K562 (cell line): ENCODE data around the gene PRDM16. TPM values are rescaled to one million over a fixed set of nuclear protein-coding genes. Genes with fewer than 3 reads are reported as not detected.

ENCODE experiments used
- ATAC-seq: fragments of 200-7000 bp; cut with Tn5 transposase; 3 replicates; pipeline ENCODE4 v1.9.1; 2020; ENCODE audit warnings: moderate library complexity
- BruUV-seq: library from RNA; stranded (reverse); fragments of 400-500 nt; replicated peaks from 2 replicates; lab custom pipeline; 2021; lab: Mats Ljungman, UMichigan
- CTCF ChIA-PET: fragments of 300-600 bp; formaldehyde crosslinking; extraction: SDS; loops from one replicate; lab custom pipeline; 2021; ENCODE audit warnings: low intra/inter-chr PET ratio; lab: Yijun Ruan, JAX
- POLR2A ChIA-PET: fragments of 300-600, 350-650 bp; sonication (Branson Sonifier 250); formaldehyde crosslinking; extraction: SDS; loops from one replicate; lab custom pipeline; 2021; ENCODE audit warnings: antibody characterized with exemption, inconsistent platforms; lab: Yijun Ruan, JAX
- DNase-seq, 4 experiments: peaks; one replicate each; pipeline versions ENCODE4 v3.0.0 to v3.0.0-alpha.2; 2011 to 2018; ENCODE audit warnings: low spot score in 3 of 4, mixed read lengths in 3 of 4; ENCODE audit errors: extremely low read depth in 1 of 4
- FAIRE-seq: peaks from 2 replicates; lab custom pipeline; 2011; peaks lifted over from hg19 to GRCh38; lab: Jason Lieb, UNC
- H2AFZ ChIP-seq: 2 replicates; pipeline ENCODE4 v1.6.0; 2011; ENCODE audit warnings: low read depth, low read length, control low read depth, inconsistent platforms
- H3K27ac ChIP-seq: fragments of 200-600 bp; 3 replicates; pipeline ENCODE4 v1.8.0; 2011; ENCODE audit warnings: low read depth, mild to moderate bottlenecking, control low read depth, inconsistent platforms, low read length, moderate library complexity, mixed read lengths; ENCODE audit errors: extremely low read depth
- H3K27me3 ChIP-seq, 2 experiments: fragments of 300-600 bp in 1 of 2; 2 replicates in 1 of 2; 3 replicates in 1 of 2; pipeline versions ENCODE4 v1.6.0 to v1.8.0; 2011; ENCODE audit warnings: inconsistent platforms in 2 of 2, low read length in 2 of 2, mild to moderate bottlenecking in 1 of 2, mixed read lengths in 1 of 2, moderate library complexity in 1 of 2; ENCODE audit not compliant: control insufficient read depth in 2 of 2, insufficient read depth in 2 of 2
- H3K36me3 ChIP-seq: fragments of 300-600 bp; 3 replicates; pipeline ENCODE4 v1.8.0; 2011; ENCODE audit warnings: mild to moderate bottlenecking, low read length, inconsistent platforms; ENCODE audit not compliant: control insufficient read depth, insufficient read depth
- H3K4me1 ChIP-seq, 2 experiments: fragments of 200-600 bp in 1 of 2; replicated peaks in 1 of 2; 2 replicates in 1 of 2; 3 replicates in 1 of 2; pipeline versions ENCODE4 v1.5.1 to v1.8.0; 2011; ENCODE audit warnings: inconsistent platforms in 2 of 2, low read length in 2 of 2, mild to moderate bottlenecking in 1 of 2, mixed read lengths in 1 of 2, moderate library complexity in 1 of 2; ENCODE audit not compliant: control insufficient read depth in 2 of 2, insufficient read depth in 2 of 2
- H3K4me2 ChIP-seq: 2 replicates; pipeline ENCODE4 v1.6.1; 2011; ENCODE audit warnings: low read length, control low read depth, inconsistent platforms, mixed read lengths; ENCODE audit not compliant: insufficient read depth
- H3K4me3 ChIP-seq: fragments of 200-600 bp; sonication (generic), shearing (Covaris generic); 2 replicates; pipeline ENCODE4 v1.5.1; 2016; ENCODE audit warnings: control low read depth, inconsistent platforms
- H3K79me2 ChIP-seq: fragments of 200-600 bp; 3 replicates; pipeline ENCODE4 v1.8.0; 2011; ENCODE audit warnings: low read length, inconsistent platforms; ENCODE audit not compliant: control insufficient read depth, insufficient read depth
- H3K9ac ChIP-seq, 2 experiments: 2 replicates each; pipeline versions ENCODE4 v1.6.0 to v1.6.1; 2011; ENCODE audit warnings: low read depth in 2 of 2, low read length in 2 of 2, control low read depth in 1 of 2, inconsistent platforms in 1 of 2, mild to moderate bottlenecking in 1 of 2, mixed read lengths in 1 of 2; ENCODE audit not compliant: insufficient read depth in 1 of 2
- H3K9me1 ChIP-seq: one replicate; pipeline ENCODE4 v1.6.0; 2011; ENCODE audit warnings: inconsistent platforms, mild to moderate bottlenecking, low read length, moderate library complexity; ENCODE audit not compliant: control insufficient read depth, insufficient read depth
- H3K9me3 ChIP-seq: replicated peaks from 2 replicates; pipeline ENCODE4 v1.5.1; 2011; ENCODE audit warnings: low read depth, low read length, inconsistent platforms; ENCODE audit not compliant: control insufficient read depth, insufficient read depth
- H4K20me1 ChIP-seq: replicated peaks from 2 replicates; pipeline ENCODE4 v1.6.1; 2011; ENCODE audit warnings: low read length, inconsistent platforms, mixed read lengths; ENCODE audit not compliant: control insufficient read depth, insufficient read depth
- COPS2 ChIP-seq: fragments of 450-650 bp; conservative IDR thresholded peaks from 2 replicates; pipeline ENCODE4 v1.6.1; 2016; ENCODE audit warnings: mild to moderate bottlenecking, moderate library complexity
- FOXA3 ChIP-seq, 2 experiments: fragments of 450-650 bp in 1 of 2; sonication (generic) in 1 of 2; formaldehyde crosslinking; IDR thresholded peaks in 1 of 2; conservative IDR thresholded peaks in 1 of 2; 2 replicates each; pipeline versions ENCODE4 v1.4.0 to v1.8.0; 2020 to 2022; ENCODE audit warnings: mild to moderate bottlenecking in 2 of 2, missing genetic modification reagents in 1 of 2
- GTF2A2 ChIP-seq: IDR thresholded peaks from 2 replicates; pipeline ENCODE4 v1.6.1; 2016; ENCODE audit warnings: mild to moderate bottlenecking, missing genetic modification characterization, missing compliant biosample characterization
- GTF3C2 ChIP-seq: IDR thresholded peaks from 3 replicates; pipeline ENCODE4 v1.6.1; 2011; ENCODE audit warnings: borderline replicate concordance, mild to moderate bottlenecking, moderate library complexity; ENCODE audit not compliant: insufficient read length; ENCODE audit errors: extremely low read depth
- MAFG ChIP-seq: fragments of 450-650 bp; conservative IDR thresholded peaks from 2 replicates; pipeline ENCODE4 v1.6.1; 2016; ENCODE audit warnings: missing genetic modification characterization, missing compliant biosample characterization
- SPI1 ChIP-seq: IDR thresholded peaks from 2 replicates; pipeline ENCODE4 v1.6.1; 2011; ENCODE audit warnings: low read depth, low read length, control low read depth, borderline replicate concordance
- TRIM24 ChIP-seq, 2 experiments: fragments of 450-650 bp; IDR thresholded peaks; 2 replicates each; pipeline ENCODE4 v1.6.1; 2016
- USF1 ChIP-seq: sonication (generic); formaldehyde crosslinking; IDR thresholded peaks from 2 replicates; pipeline ENCODE4 v1.9.0; 2022; ENCODE audit warnings: mild to moderate bottlenecking, missing genetic modification reagents
- ZFX ChIP-seq: sonication (generic); formaldehyde crosslinking; IDR thresholded peaks from 2 replicates; pipeline ENCODE4 v1.8.0; 2022; ENCODE audit warnings: mild to moderate bottlenecking, missing genetic modification reagents, moderate library complexity
- ZNF134 ChIP-seq: fragments of 250-450 bp; sonication (Bioruptor Pico); conservative IDR thresholded peaks from 2 replicates; pipeline ENCODE4 v1.4.0; 2020
- ZNF253 ChIP-seq: fragments of 250-450 bp; sonication (Bioruptor Pico); conservative IDR thresholded peaks from 2 replicates; pipeline ENCODE4 v1.6.1; 2021; ENCODE audit warnings: mild to moderate bottlenecking
- ZNF57 ChIP-seq: fragments of 450-650 bp; formaldehyde crosslinking; IDR thresholded peaks from 2 replicates; pipeline ENCODE4 v1.4.0; 2020; ENCODE audit warnings: mild to moderate bottlenecking, moderate library complexity
- WGBS: fragments of 100-300 bp; shearing (Covaris generic); methylation state at CpG from one replicate; pipeline ENCODE4 v1.1.6; 2016; ENCODE audit warnings: low coverage, mixed read lengths; ENCODE audit not compliant: insufficient coverage; ENCODE audit errors: missing lambda C conversion rate; 5-methylcytosine and 5-hydroxymethylcytosine counted together
- in situ Hi-C: fragments of 300-500 bp; cut with MboI; formaldehyde crosslinking; loops from 4 replicates; pipeline ENCODE4 v1.15.0; 2018; ENCODE audit warnings: inconsistent platforms, mixed read lengths
- intact Hi-C: fragments of 100-400 bp; cut with micrococcal nuclease; formaldehyde crosslinking; loops from 2 replicates; pipeline ENCODE4 v1.14.2; 2022
- polyA plus RNA-seq, 8 experiments: library from polyadenylated mRNA; depleted of rRNA in 4 of 8; stranded (reverse) in 5 of 8; unstranded in 3 of 8; fragments of >200 nt; fragmentation: Nextera tagmentation in 2 of 8; fragmentation: Illumina TruSeq in 1 of 8; extraction: Ambion mirVana in 2 of 8; extraction: Trizol in 1 of 8; gene quantifications; 2 replicates each; pipeline versions ENCODE4 v1.2.1 to v1.2.3, GENCODE V29; 2011 to 2014; ENCODE audit warnings: inconsistent platforms in 1 of 8, missing spikeins in 1 of 8
- total RNA-seq, 7 experiments: library from RNA; depleted of rRNA in 6 of 7; stranded (reverse); fragments of >200 nt in 6 of 7; fragmentation: Illumina TruSeq in 2 of 7; extraction: Trizol in 2 of 7; gene quantifications; 2 replicates each; pipeline versions ENCODE4 v1.2.1 to v1.2.3, GENCODE V29; 2011 to 2021; ENCODE audit warnings: low replicate concordance in 1 of 7
- TF ChIP-seq, protein P1 (sequence below): fragments of 450-650 bp; formaldehyde crosslinking; IDR thresholded peaks from 2 replicates; pipeline ENCODE4 v1.4.0; 2020; ENCODE audit warnings: mild to moderate bottlenecking
- TF ChIP-seq, protein P2 (sequence below): fragments of 450-650 bp; formaldehyde crosslinking; IDR thresholded peaks from 2 replicates; pipeline ENCODE4 v1.4.0; 2020; ENCODE audit warnings: mild to moderate bottlenecking, moderate library complexity
- TF ChIP-seq, protein P3 (sequence below): fragments of 250-450 bp; sonication (Bioruptor Pico); IDR thresholded peaks from 2 replicates; pipeline ENCODE4 v1.8.0; 2021; ENCODE audit warnings: moderate library complexity, mild to moderate bottlenecking, inconsistent platforms

The PRDM16 gene
- total and polyA plus RNA-seq, 9 of the 15 experiments (the other 6 are each of a cell fraction or from before 2014, with no cell fraction given), result 0.10 to 0.27 TPM; not detected in 7

DNA sequence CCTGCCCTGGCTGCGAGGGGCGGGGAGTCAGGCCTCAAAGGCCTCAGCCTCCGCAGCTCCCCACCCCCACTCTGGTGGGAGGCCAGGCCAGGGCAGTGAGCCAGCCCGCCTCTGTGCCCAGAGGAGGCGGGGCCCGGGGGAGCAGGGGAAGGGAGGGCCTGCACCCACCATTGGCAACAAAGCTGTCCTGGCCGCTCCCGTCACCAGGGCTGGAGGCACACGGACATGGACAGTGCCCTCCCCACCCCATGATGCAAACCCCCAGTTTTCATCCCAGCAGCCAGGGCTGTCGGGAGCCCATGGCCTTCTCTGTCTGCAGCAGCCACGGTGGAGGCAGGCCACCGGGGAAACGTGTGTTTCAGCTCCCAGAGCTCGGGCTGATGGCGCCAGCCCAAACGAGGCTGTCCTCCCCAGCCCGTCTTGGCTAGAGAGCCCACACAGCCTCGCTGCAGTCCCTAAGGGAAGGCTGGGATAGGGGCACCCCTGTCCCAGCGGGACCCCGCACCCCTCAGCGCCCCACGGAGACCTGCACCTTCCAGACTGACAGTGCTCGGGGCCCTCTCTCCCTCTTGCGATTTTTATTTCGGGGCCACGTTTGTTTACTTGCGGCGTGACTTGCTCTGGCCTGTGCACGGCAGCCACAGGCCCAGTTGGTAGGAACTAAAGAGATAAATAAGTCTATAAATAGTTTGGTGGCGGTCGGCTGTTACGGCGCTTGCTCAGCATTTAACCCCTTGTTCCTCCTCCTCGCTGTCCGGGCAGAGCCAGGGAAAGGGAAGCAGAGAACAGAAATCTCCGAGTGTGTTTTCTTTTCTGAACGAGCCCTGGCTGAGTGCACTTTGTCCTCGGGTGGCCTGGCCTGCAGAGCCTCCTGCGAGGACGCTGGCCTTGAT, 101.8 kb downstream of the PRDM16 start:
- H3K9me3 ChIP-seq, result no peaks in the 10 kb centered on the region
- H3K9me1 ChIP-seq, result no peaks in the 10 kb centered on the region
- ChIA-PET CTCF (no interaction called here), POLR2A (no interaction called here)
- no peak overlapping the region; the same call in 1 of the 2 replicates for H3K4me2 ChIP-seq
- H2AFZ ChIP-seq, result no peak overlapping the region
- in situ Hi-C loops, result no loop called here
- DNase-seq, result peak in 3 of 4 experiments; percentile 26 to 38 (median 33)
- H3K79me2 ChIP-seq, result no peaks in the 10 kb centered on the region
- WGBS, result 1% methylated on average over 36 of the region's 40 CpGs
- peaks cover 0 to 20% of the 10 kb centered on the region in 2 experiments; a peak in 2 of 5 replicates for H3K4me1 ChIP-seq
- no peak for FAIRE-seq
- no peaks in the 10 kb centered on the region for H3K36me3 ChIP-seq
- no TSS peak for BruUV-seq
- H3K9ac ChIP-seq, result no peak overlapping the region; a peak in 1 of 4 replicates
- intact Hi-C loops, result no loop called here
- H4K20me1 ChIP-seq, result peaks cover 14% of the 10 kb centered on the region; the same call in 1 of the 2 replicates
- no peak overlapping the region for H3K4me3 ChIP-seq
- H3K27me3 ChIP-seq, result peaks cover 25 to 62% of the 10 kb centered on the region in 2 experiments; a peak in 4 of 5 replicates
- ATAC-seq, result peak; percentile 37
- H3K27ac ChIP-seq, result no peak overlapping the region
- TF ChIP-seq MAFG (tag), result 0 out of 2 replicates have a peak, but pooled peaks have one; percentile 26
- no peak for TF ChIP-seq USF1 (CRISPR knock-in tag)
- peak in 1 of 2 experiments; percentile 69; a peak in 2 of 4 replicates for TF ChIP-seq FOXA3 (CRISPR knock-in tag; conservative IDR thresholded peaks at IDR 0.05 in 1 of 2, IDR thresholded peaks at IDR 0.05 in 1 of 2)
- TF ChIP-seq ZNF134 (CRISPR knock-in tag), result no peak
- TF ChIP-seq COPS2, result no peak
- TF ChIP-seq SPI1, result no peak
- TF ChIP-seq, protein P1, sequence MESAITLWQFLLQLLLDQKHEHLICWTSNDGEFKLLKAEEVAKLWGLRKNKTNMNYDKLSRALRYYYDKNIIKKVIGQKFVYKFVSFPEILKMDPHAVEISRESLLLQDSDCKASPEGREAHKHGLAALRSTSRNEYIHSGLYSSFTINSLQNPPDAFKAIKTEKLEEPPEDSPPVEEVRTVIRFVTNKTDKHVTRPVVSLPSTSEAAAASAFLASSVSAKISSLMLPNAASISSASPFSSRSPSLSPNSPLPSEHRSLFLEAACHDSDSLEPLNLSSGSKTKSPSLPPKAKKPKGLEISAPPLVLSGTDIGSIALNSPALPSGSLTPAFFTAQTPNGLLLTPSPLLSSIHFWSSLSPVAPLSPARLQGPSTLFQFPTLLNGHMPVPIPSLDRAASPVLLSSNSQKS (CRISPR knock-in tag), result no peak
- no peak for TF ChIP-seq TRIM24 (IDR thresholded peaks at IDR 0.05)
- TF ChIP-seq, protein P2, sequence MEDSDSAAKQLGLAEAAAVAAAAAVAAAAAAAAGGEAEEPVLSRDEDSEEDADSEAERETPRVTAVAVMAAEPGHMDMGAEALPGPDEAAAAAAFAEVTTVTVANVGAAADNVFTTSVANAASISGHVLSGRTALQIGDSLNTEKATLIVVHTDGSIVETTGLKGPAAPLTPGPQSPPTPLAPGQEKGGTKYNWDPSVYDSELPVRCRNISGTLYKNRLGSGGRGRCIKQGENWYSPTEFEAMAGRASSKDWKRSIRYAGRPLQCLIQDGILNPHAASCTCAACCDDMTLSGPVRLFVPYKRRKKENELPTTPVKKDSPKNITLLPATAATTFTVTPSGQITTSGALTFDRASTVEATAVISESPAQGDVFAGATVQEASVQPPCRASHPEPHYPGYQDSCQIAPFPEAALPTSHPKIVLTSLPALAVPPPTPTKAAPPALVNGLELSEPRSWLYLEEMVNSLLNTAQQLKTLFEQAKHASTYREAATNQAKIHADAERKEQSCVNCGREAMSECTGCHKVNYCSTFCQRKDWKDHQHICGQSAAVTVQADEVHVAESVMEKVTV, result no peak
- no peak for TF ChIP-seq ZNF57 (CRISPR knock-in tag)
- TF ChIP-seq ZNF253 (CRISPR knock-in tag), result no peak
- TF ChIP-seq GTF3C2, result no peak
- TF ChIP-seq, protein P3, sequence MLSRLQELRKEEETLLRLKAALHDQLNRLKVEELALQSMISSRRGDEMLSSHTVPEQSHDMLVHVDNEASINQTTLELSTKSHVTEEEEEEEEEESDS (CRISPR knock-in tag), result no peak
- peak; percentile 76 for TF ChIP-seq ZFX
- no peak for TF ChIP-seq GTF2A2 (tag)
